GM19438 (cell line): Measurements from ENCODE around the gene EFCAB14.
"Not testable (repeated sequence)": the region's sequence is repeated elsewhere in the genome, so short reads cannot be mapped to it uniquely, and the experiment has no call there.

ENCODE experiments used
- ATAC-seq: cut with Tn5 transposase; IDR thresholded peaks from one replicate; pipeline ENCODE4 v1.9.1; 2021; ENCODE audit warnings: low read depth; ENCODE audit not compliant: unreplicated experiment

EFCAB14 gene

GRCh38 chr1:46657775-46658174 is 61.1 kb downstream of the EFCAB14 start:
- no peak for ATAC-seq

GRCh38 chr1:46656643-46657042 is 62.3 kb downstream of the EFCAB14 start:
- no peak for ATAC-seq

GRCh38 chr1:46655848-46656247 is 63.1 kb downstream of the EFCAB14 start:
- ATAC-seq, result no peak

- not testable (repeated sequence) for ATAC-seq
Measured at GRCh38 chr1:46654698-46655097, 64.2 kb downstream of the EFCAB14 start.

- no peak for ATAC-seq
Measured at GRCh38 chr1:46654012-46654411, 64.9 kb downstream of the EFCAB14 start.

- ATAC-seq, result no peak
Measured at GRCh38 chr1:46653405-46653958, 65.4 kb downstream of the EFCAB14 start.

- no peak for ATAC-seq
Measured at GRCh38 chr1:46652321-46653100, 66.4 kb downstream of the EFCAB14 start.

GRCh38 chr1:46651152-46651551 is 67.8 kb downstream of the EFCAB14 start:
- ATAC-seq, result not testable (repeated sequence)

GRCh38 chr1:46650491-46650890 is 68.4 kb downstream of the EFCAB14 start:
- no peak for ATAC-seq

GRCh38 chr1:46649764-46650163 is 69.2 kb downstream of the EFCAB14 start:
- no peak for ATAC-seq

- ATAC-seq, result no peak
Measured at GRCh38 chr1:46647611-46648010, 71.3 kb downstream of the EFCAB14 start.

- no peak for ATAC-seq
Measured at GRCh38 chr1:46646844-46647243, 72.1 kb downstream of the EFCAB14 start.

GRCh38 chr1:46646331-46646730 is 72.6 kb downstream of the EFCAB14 start:
- ATAC-seq, result no peak

- no peak for ATAC-seq
Measured at GRCh38 chr1:46645815-46646214, 73.1 kb downstream of the EFCAB14 start.

- ATAC-seq, result no peak
Measured at GRCh38 chr1:46643368-46643775, 75.5 kb downstream of the EFCAB14 start.

- ATAC-seq, result no peak
Measured at GRCh38 chr1:46642115-46642680, 76.7 kb downstream of the EFCAB14 start.

- no peak for ATAC-seq
Measured at GRCh38 chr1:46639547-46639946, 79.4 kb downstream of the EFCAB14 start.

GRCh38 chr1:46638921-46639320 is 80.0 kb downstream of the EFCAB14 start:
- no peak for ATAC-seq

GRCh38 chr1:46637444-46638083 is 81.3 kb downstream of the EFCAB14 start:
- no peak for ATAC-seq

GRCh38 chr1:46635205-46635604 is 83.7 kb downstream of the EFCAB14 start:
- ATAC-seq, result no peak

- no peak for ATAC-seq
Measured at GRCh38 chr1:46630719-46631118, 88.2 kb downstream of the EFCAB14 start.
